Neutrophil (primary cell): Measurements from ENCODE around the gene LRRIQ3.

Experiments
- H3K27ac ChIP-seq: fragments of 200-600 bp; sonication (generic); 2 replicates; pipeline ENCODE4 v1.5.1; 2016; ENCODE audit warnings: mild to moderate bottlenecking, moderate library complexity
- H3K27me3 ChIP-seq: fragments of 200-600 bp; sonication (generic); 2 replicates; pipeline ENCODE4 v1.6.0; 2016; ENCODE audit warnings: mild to moderate bottlenecking
- H3K36me3 ChIP-seq: fragments of 200-600 bp; sonication (generic); 2 replicates; pipeline ENCODE4 v1.5.1; 2017
- H3K4me1 ChIP-seq, 2 experiments: fragments of 200-600 bp in 1 of 2; sonication (generic) in 1 of 2; 1 replicate in 1 of 2; 2 replicates in 1 of 2; pipeline versions ENCODE4 v1.5.1 to v1.6.1; 2013 to 2016; ENCODE audit warnings: low read depth in 1 of 2, low read length in 1 of 2, mild to moderate bottlenecking in 1 of 2, moderate library complexity in 1 of 2; ENCODE audit not compliant: control insufficient read depth in 1 of 2, insufficient read depth in 1 of 2
- H3K4me3 ChIP-seq, 2 experiments: fragments of 200-600 bp in 1 of 2; sonication (generic) in 1 of 2; 1 replicate in 1 of 2; 2 replicates in 1 of 2; pipeline ENCODE4 v1.5.1; 2013 to 2016; ENCODE audit warnings: low read depth in 1 of 2, low read length in 1 of 2, mild to moderate bottlenecking in 1 of 2, moderate library complexity in 1 of 2
- H3K9me3 ChIP-seq: fragments of 200-600 bp; sonication (generic); 2 replicates; pipeline ENCODE4 v1.5.1; 2016
- CTCF ChIP-seq: fragments of 200-600 bp; sonication (generic); IDR thresholded peaks from 2 replicates; pipeline ENCODE4 v1.5.1; 2016; ENCODE audit warnings: antibody characterized with exemption

The LRRIQ3 gene

GRCh38 chr1:74003806-74004205, 194.2 kb downstream of the LRRIQ3 start:
- no peaks in the 10 kb centered on the region for H3K4me1 ChIP-seq

GRCh38 chr1:73998348-73998959, 199.5 kb downstream of the LRRIQ3 start:
- no peak for TF ChIP-seq CTCF
- H3K27me3 ChIP-seq = no peaks in the 10 kb centered on the region

More at GRCh38 chr1:74003806-74004205, 194.2 kb downstream of the LRRIQ3 start:
- no peaks in the 10 kb centered on the region for H3K9me3 ChIP-seq
- no peaks in the 10 kb centered on the region for H3K27me3 ChIP-seq
- H3K36me3 ChIP-seq = no peaks in the 10 kb centered on the region
- no peak for TF ChIP-seq CTCF
- no peak overlapping the region for H3K27ac ChIP-seq
- H3K4me3 ChIP-seq = no peak overlapping the region

GRCh38 chr1:73980324-73981040, 217.5 kb downstream of the LRRIQ3 start:
- Histone ChIP-seq H3K36me3 (no peaks in the 10 kb centered on the region), H3K27ac (no peak overlapping the region), H3K27me3 (no peaks in the 10 kb centered on the region), H3K9me3 (no peaks in the 10 kb centered on the region), H3K4me3 (no peak overlapping the region), H3K4me1 (no peaks in the 10 kb centered on the region)
- no peak for TF ChIP-seq CTCF

More at GRCh38 chr1:73998348-73998959, 199.5 kb downstream of the LRRIQ3 start:
- H3K36me3 ChIP-seq = no peaks in the 10 kb centered on the region
- H3K4me1 ChIP-seq = no peaks in the 10 kb centered on the region
- no peaks in the 10 kb centered on the region for H3K9me3 ChIP-seq
- no peak overlapping the region for H3K27ac ChIP-seq
- H3K4me3 ChIP-seq = no peak overlapping the region

- H3K36me3 ChIP-seq = no peaks in the 10 kb centered on the region
- no peaks in the 10 kb centered on the region for H3K9me3 ChIP-seq
- TF ChIP-seq CTCF = no peak
- H3K27me3 ChIP-seq = no peaks in the 10 kb centered on the region
- no peak overlapping the region for H3K4me3 ChIP-seq
- H3K27ac ChIP-seq = no peak overlapping the region
- H3K4me1 ChIP-seq = no peaks in the 10 kb centered on the region
These were observed 218.3 kb downstream of the LRRIQ3 start for GRCh38 chr1:73979684-73980083.

GRCh38 chr1:73978964-73979363, 219.0 kb downstream of the LRRIQ3 start:
- no peak for TF ChIP-seq CTCF
- H3K36me3 ChIP-seq = no peaks in the 10 kb centered on the region
- H3K4me1 ChIP-seq = no peaks in the 10 kb centered on the region
- H3K27me3 ChIP-seq = no peaks in the 10 kb centered on the region
- no peaks in the 10 kb centered on the region for H3K9me3 ChIP-seq
- no peak overlapping the region for H3K4me3 ChIP-seq
- H3K27ac ChIP-seq = no peak overlapping the region
